GM18502 (cell line): ENCODE measurements around the gene CACNA2D3.

ENCODE experiments used
- ATAC-seq: cut with Tn5 transposase; IDR thresholded peaks from one replicate; pipeline ENCODE4 v1.9.1; 2021; ENCODE audit warnings: mild to moderate bottlenecking; ENCODE audit not compliant: unreplicated experiment, poor library complexity

CACNA2D3 gene

DNA sequence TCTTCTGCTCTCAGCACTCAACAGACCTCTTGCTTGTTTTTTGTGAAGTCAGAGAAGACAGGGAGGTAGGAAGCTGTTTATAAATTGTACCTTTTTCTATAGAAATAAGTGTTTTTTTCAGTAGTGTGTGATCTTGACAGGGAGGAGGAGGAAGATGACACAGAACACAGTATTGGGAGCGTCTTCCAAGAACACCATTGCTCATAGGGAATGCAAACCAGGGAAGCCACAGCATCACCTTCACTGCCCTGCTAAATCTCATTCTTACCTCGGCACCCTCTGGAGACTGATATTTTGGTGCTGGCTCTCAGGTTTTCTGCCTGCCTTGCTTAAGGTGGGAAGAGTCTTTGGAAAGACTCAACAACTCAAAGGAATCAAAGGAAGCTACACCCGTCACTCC, 636.1 kb downstream of the CACNA2D3 start:
- ATAC-seq: no peak

DNA sequence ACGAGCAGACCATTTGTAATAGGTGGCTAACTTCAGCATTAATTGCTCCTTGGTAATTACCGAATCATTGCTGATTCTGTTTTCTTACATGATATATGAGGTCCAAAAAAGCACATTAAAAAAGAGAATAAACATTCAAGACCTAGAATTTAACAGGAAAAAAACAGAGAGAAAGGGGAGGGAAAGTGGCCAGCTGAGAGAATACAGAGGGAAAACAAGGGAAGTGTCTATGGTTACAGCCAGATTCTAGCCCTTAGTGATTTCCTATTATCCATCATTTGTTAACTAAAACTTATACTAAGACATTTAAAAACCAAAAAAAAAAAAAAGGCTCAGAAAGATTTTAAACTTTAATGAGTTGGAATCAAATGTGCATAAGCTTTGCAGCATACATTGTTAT, 636.8 kb downstream of the CACNA2D3 start:
- no peak for ATAC-seq

DNA sequence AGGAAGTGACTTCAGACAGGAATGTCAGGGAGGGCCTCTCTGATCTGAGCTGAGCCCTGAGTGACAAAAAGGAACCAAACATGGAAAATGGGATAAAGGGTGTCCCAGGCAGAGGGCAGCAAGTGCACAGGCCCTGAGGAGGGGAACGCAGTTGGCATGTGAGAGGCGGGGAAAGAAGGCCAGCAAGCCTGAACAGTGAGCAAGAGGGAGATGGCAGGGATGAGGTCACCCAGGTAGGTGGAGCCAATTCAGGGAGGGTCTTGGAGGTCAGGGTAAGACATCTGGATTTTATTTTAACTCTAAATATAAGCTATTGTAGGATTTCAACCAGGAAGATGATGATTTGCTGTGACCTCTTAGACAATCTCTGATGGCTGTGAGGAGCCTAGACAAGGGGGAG, 637.8 kb downstream of the CACNA2D3 start:
- no peak for ATAC-seq

DNA sequence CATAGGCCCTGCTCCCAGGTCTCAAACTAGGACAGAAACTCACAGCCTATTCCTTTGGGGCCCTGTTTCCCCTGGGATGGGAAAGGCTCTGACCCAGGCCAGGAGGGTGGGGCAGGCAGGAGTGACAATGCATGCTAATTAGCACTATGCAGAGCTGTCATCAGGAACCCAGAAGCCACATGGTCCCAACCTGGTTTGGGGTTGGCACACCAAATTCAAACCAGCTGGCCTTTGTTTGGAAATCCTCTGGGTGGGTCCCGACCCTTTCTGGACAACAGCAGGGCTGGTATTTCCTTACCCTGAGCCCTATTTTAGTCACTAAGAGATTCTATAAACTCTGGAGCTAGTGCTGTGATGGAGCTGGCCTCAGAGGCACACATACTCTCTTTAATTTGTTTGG, 639.3 kb downstream of the CACNA2D3 start:
- ATAC-seq: no peak

DNA sequence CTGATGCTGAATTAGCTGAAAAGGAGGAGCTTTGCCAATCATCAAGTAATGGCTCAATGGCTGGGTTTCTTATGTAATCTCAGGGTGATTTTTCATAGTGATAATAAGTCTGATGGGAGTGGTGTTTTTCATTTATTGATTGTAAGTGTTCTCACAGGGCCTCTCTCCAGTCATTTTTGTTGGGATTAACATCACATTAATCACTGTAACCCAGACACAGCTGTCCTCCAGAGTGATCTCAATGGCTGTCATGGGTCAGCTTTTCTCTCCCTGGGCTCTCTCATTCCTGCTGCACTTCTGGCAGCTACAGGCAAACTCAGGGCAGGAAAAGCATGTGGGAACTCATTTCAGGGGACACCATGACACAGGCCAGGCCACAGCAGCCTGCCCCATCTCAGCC, 642.6 kb downstream of the CACNA2D3 start:
- ATAC-seq: no peak

DNA sequence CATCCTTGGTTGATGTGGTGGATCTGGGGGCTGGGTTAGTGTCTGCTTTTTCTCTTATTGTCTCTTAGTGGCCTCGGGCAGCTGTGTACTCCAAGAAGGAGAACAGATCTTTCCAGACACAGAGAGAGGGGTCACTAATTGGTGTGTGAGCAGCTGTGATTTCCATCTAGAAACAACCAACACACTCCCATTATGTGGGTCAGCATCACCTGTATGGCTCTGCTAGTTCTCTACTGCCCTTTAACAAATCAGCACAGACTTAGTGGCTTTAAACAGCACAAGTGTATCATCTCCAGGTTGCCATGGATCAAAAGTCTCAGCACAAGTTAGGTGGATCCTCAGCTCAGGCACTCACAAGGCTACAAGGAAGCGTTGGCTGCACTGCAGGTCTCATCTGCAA, 648.7 kb downstream of the CACNA2D3 start:
- ATAC-seq: no peak

DNA sequence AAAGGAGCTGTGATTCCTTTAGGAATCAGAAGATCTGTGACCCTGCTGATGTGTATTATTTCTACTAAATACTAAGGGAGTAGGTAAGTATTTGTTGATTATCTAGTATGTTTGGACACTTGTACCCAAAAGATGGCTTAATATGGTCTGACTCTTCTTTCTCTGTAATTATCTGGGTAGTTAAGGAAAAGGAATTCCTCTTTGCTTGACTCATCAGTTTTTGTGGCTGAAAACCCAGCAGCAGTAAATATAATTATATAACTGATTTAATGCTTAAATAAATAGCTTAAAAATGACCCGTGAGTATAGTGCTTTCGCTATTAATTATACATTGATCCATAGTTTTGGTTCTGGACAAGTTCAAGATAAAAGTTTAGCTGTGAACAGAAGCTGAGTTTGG, 649.7 kb downstream of the CACNA2D3 start:
- no peak for ATAC-seq

DNA sequence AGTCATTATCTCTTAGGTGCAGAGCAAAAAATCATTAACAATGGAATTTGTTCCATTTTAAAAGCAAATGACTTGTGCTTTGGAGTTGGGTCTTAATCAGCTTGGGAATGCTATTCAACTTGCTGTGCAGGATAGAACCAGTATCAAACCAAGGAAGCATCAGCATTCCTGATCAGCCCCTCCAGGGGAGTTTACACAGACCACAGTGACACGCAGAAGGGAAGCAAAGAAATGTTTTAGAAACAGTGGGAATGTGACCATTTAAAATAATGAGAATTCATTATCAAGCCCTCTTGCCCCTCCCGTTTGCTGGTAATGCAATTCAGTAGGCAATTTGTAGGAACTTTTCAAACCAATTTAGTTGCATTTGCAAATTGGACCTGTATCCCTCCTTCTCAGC, 650.4 kb downstream of the CACNA2D3 start:
- no peak for ATAC-seq

DNA sequence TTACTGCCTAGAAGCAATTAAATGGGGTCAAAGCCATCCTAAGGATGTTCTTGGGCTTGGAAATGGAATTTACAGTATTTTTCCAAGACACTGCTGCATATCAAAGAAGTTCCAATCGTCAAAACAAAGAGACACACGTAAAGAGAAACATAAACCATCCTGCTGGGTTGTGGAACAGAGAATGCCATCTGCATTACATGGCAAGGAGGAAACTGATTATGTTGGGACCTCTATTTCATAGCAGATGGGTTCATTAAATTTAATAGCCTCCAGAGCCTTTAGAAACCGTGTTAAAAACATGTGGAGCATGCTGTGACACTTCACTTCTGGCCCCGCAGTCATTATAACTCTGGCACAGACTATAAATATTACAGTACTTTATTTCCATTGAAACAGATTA, 650.9 kb downstream of the CACNA2D3 start:
- ATAC-seq: no peak

DNA sequence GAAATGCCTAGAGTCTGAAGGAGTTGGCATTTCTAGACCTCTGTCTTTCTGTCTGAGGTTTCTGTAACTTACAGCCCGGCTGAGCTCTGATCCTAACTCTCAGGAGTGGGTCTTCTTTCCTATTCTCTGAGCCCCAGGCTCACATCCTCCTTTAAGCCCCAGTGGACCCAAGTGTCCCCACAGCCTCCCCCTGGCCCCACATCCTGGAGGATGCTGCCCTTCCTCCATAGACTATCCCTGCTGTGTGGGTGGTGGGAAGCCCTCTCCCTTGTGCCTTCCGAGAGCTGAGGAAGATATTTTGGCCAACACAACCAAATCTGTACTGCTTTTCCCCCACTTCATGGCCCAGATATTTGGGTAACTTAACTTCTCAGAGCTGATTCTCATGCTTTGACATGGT, 654.2 kb downstream of the CACNA2D3 start:
- ATAC-seq: no peak

DNA sequence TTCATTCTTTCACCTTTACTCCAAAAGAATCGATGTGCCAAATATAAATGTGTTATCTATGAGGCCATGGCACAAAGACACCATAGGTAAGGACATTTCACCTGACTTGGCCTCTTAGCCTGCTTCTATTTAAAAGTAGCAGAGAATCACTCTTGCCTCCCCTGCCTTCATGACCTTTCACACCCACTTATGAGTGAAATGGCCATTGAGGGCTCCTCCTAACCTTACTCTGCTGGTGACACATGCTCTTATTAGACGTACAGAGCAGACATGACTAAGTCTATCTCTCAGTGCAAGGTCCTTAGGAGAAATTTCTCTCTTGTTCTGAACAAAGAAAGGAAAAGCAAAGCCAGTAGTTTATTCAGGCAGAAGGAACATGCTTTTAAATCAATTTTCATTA, 654.8 kb downstream of the CACNA2D3 start:
- no peak for ATAC-seq

DNA sequence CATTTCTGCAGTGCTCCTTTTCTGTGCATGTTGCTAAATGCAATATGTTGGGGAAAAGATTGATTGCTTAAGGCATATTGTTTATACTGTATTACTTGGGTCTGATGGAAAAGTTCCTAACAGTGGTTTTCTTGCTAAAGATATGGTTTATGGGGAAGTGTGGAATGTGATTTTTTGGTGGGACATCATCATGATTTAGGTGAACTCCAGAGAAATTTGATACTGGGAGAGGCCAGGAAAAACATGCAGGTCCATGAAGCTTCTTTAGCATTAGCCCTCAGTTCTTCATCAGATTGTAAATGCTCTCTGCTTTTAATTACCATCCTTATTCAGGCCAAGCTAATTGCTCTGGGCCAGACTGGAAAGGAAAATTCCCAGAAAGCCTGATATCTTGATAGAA, 658.0 kb downstream of the CACNA2D3 start:
- ATAC-seq: no peak

DNA sequence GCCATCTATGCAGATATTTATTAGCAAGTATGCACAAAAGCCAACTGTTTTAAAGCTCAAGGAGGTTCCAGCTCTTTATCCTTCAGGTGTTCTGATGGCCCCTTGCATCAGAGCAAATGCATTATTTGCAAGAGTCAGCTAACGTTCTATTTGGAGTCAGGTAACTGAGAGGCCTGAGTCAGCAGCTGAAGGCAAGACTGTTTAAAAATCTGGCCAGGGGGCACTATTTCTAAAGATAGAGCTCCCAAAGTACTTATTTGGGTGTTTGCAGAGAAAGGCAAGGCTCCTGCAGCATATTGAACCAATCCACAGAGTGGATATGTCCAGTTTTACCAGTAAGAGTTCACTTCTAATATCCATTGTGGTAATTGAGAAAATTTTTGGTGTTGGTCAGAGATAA, 659.4 kb downstream of the CACNA2D3 start:
- ATAC-seq: no peak

DNA sequence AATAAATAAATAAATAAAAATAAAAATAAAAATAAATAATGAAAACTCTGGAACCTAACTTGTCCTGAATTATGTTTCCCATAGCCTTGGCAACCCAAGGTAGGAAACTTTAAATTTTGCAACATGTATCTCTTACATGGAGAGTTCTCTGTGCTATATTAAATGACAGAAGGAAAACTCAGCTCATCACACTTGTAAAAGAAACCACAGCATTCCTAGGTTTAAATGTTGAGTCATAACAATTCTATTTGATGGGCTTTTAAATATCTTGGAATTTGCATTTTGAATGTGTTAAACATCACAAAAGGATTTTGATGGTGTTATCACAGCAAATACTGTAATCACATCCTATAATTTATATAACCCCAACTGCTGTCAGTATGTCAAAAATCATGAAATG, 661.3 kb downstream of the CACNA2D3 start:
- no peak for ATAC-seq

DNA sequence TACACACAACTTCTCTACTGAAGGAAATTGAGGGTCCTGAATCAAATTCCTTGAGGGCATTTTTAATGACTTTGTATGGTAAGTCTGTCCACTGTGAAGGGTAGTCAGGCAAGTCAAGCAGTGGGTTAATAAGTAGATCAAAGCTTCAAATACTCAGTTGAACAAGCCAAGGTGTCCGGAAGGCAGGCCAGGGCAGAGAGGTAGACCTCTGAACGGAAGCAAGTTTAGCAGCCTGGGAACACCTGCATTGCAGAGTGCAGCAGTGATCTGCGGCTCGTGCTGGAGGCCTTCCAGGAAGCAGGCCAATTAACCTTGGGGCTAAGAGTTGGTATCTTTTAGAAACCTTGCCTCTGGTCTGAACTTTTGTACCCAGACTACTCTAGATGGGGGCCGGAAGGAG, 661.7 kb downstream of the CACNA2D3 start:
- no peak for ATAC-seq

DNA sequence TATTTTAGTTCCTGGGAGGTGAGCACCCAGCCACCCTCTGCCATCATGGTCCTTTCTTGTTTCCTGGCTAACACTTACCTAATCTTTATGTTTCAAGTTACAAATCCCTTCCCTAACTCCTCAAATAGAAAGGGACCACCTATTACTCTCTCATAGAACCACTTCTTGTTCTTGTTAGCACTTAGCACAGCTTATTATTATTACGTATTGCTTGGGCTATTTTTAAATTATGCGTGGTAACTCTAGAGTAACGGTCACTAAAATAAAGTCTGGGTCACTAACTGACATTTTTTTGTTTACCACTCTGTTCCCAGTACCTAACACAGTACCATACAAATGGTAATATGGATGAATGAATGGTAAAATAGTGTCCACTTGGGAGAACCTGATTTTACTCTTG, 663.6 kb downstream of the CACNA2D3 start:
- no peak for ATAC-seq

DNA sequence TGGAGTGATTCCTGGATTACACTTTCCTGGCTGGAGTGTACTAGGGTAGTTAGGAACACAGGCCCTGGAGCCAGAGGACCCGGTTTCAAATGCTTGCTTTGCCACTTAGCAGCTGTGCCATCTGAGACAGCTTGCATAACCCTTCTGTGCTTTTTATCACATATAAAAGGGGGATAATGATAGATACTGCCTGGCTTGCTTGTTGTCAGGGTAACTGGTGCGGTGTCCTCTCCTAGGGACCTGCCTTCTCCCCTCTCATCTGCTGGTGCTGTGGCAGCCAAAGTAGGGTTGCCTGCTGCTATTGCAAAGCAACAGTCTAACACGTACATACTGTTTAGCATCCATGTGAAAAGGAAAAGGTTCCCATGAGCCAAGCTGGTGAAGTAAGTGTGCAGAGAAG, 667.7 kb downstream of the CACNA2D3 start:
- no peak for ATAC-seq

DNA sequence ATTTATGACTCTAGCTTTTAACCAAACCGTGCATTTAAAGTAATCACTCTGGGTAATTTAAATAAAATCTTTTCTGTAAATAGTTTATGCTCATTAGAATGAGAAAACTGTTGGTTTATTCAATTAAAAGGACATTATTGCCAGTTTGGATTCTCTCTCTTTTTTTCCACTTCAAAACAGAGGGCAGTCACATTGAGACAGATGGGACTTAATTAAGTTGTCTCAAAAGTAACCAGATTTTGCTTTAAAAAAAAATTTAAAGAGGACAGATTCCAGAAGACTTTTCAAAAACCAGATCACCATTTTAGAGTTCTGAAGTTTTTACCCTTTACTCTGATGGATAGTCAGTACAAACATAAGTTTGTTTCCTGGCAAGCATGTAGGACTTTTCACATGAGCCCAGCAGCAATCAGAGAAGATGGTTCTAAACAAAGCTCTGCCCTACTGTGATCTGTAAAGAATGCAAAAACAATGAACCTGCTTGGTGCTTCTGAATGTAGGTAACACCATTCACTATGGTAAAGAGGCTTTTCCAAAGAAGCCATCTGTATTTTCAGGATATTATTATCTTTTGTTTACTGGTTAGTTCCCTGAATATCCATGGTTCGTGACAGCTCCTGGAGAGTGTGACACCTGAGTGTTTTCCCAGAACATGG, 669.3 kb downstream of the CACNA2D3 start:
- no peak for ATAC-seq

DNA sequence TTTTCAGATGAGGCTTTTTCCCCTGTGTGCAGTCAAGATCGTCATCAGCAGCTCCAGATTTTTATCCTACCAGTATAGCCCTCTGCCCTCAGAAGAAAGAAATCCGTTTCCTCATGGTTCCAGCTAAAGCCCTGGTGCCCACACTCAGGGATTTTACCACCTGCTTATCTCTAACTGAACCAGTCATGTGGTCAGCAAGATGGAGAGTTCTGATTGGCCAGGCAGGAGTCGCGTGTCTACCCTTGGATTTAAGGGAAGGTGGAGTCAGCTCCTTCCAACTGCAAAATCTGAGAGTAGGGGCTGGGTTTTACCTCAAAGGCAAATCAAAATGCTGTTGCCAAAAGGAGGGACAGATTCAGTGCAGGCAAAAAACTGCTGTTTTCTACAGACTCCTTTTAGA, 670.2 kb downstream of the CACNA2D3 start:
- ATAC-seq: no peak

DNA sequence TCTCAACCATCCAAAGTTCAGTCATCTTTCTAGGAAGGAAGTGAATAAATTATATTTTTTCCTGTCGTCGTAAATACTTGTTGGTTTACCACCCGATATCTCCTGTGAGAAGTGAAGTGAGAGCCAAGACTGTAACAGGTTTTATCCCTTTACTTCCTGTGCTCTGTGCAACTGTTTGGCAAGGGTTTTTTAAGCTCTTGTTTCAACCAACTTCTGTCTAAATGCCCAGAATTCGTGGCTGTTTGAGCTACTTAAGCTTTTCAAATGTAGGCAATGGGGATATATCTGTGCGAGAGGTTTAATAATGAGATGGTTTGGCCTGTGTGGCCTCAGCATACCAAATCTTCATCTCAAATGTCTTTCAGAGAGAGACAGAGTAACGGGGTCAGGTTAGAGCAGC, 670.8 kb downstream of the CACNA2D3 start:
- ATAC-seq: no peak

DNA sequence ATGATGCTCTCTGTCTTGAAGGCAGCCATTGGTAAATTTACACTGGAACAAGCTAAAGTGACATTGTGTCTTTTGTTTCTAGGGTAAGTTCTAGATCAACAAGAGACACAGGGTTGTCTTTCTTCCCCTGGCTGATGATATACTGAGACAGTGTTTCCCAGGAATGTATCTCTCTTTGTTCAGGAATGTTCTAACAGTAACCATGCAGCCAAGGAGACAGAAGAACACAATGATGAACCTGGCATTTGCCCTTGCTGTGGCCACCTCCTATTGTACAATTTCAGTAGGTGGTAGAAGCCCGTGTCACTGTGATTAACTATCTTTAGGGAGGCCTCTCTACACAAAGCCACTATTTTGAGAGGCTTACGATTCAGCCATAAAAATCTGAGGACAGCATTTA, 674.8 kb downstream of the CACNA2D3 start:
- no peak for ATAC-seq

DNA sequence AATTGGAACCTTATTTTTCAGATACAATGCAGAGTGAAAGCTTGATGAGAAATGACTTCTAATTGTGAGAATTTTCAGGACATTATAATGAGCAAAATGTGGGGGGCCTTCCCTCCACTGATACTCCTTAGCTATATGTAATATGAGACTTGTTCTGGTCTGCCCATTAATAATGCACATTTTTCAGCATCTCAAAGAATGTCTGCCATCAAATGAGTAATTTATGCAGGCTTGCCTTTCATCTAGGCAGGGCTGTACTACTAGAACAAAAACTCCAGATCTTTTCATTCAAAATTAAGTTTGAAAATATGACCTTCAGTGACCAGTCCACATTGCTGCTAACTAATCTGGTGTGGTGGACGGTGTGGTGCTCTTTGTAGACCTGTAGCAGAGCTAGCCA, 678.1 kb downstream of the CACNA2D3 start:
- ATAC-seq: no peak

DNA sequence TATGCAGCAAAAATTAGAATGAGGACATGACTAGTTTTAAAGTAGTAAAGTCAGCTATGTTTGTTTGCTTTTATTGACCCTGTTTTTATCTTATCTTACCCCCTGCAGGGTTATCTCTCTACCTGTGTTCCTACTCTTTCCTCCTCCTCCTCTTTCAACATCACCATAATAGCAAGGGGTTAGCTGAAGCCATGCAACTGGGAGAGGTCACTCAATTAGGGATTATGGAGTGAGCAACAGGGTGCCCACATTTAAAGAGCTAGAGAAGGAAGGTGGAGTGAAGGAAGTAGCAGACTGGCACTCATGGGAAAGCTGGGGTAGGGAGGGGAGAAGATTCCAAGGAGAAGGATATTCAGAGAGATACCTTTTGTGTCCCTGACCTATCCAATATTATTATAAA, 679.6 kb downstream of the CACNA2D3 start:
- no peak for ATAC-seq
